Measurements from ENCODE around the gene CCDC186. TPM values are rescaled to one million over a fixed set of nuclear protein-coding genes. Genes with fewer than 3 reads are reported as not detected.

CCDC186 gene
- total RNA-seq, 1 donor from 2014 or later: 15.7 TPM

DNA sequence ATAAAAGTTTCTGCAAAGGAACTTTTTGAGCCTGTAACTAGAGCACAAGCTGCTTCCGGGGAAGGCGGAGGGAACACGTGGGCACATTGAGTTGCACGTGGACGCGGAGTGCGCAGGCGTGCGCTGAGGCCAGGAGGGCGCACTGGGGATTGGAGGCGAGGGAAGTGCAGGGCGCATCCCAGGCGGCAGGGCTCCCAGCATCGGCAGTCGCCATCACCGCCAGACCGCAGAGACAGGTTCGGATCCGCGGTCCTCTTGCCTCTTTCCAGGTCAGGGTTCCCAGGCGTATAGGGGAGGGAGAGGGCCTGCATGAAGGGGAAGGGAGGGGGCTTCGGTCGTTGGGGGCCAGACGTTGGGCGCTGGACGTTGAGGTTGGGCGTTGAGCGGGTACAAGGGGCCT lies 5.1 kb upstream of the CCDC186 start, which contains the start of gene TDRD1:
Gene TDRD1, plus strand, starts transcription at position 206 of the 400 bp plus-strand sequence. CDS start 8,479 bp downstream, outside the sequence.
- TF ChIP-seq, protein P1, sequence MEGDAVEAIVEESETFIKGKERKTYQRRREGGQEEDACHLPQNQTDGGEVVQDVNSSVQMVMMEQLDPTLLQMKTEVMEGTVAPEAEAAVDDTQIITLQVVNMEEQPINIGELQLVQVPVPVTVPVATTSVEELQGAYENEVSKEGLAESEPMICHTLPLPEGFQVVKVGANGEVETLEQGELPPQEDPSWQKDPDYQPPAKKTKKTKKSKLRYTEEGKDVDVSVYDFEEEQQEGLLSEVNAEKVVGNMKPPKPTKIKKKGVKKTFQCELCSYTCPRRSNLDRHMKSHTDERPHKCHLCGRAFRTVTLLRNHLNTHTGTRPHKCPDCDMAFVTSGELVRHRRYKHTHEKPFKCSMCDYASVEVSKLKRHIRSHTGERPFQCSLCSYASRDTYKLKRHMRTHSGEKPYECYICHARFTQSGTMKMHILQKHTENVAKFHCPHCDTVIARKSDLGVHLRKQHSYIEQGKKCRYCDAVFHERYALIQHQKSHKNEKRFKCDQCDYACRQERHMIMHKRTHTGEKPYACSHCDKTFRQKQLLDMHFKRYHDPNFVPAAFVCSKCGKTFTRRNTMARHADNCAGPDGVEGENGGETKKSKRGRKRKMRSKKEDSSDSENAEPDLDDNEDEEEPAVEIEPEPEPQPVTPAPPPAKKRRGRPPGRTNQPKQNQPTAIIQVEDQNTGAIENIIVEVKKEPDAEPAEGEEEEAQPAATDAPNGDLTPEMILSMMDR (IDR thresholded peaks at IDR 0.05; ENCODE audit: partially characterized antibody, unreplicated experiment): no peak
- Mint-ChIP-seq H3K27ac (ENCODE audit: unreplicated experiment) (no peak within 1 kb of the TSS), H3K27me3 (ENCODE audit: unreplicated experiment) (peaks cover 5% of the 10 kb centered on the region), H3K4me1 (ENCODE audit: low read depth, unreplicated experiment) (no peaks in the 10 kb centered on the region), H3K4me3 (ENCODE audit: unreplicated experiment) (no peak within 1 kb of the TSS), H3K36me3 (ENCODE audit: unreplicated experiment) (no peaks in the 10 kb centered on the region), H3K9me3 (ENCODE audit: unreplicated experiment) (peaks cover 10% of the 10 kb centered on the region)
- no peak for DNase-seq

DNA sequence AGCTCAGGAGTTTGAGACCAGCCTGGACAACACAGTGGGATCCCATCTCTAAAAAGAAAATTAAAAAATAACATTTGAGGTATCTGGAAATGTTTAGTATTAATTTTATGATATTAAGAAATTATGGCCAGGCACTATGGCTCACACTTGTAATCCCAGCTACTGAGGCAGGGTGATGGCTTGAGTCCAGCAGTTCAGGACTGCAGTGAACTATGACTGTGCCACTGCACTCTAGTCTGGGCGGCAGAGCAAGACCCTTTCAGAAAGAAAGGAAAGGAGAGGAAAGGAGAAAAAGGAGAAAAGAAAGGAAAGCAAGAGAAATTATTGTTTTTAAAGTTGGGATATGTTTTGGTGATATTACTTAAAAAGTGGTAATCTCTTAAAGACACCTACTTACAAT lies 2.5 kb upstream of the CCDC186 start:
- DNase-seq: no peak
- Mint-ChIP-seq H3K9me3 (ENCODE audit: unreplicated experiment) (peaks cover 10% of the 10 kb centered on the region), H3K27ac (ENCODE audit: unreplicated experiment) (no peak overlapping the region), H3K27me3 (ENCODE audit: unreplicated experiment) (peaks cover 7% of the 10 kb centered on the region), H3K36me3 (ENCODE audit: unreplicated experiment) (no peaks in the 10 kb centered on the region), H3K4me3 (ENCODE audit: unreplicated experiment) (no peak overlapping the region), H3K4me1 (ENCODE audit: low read depth, unreplicated experiment) (peaks cover 6% of the 10 kb centered on the region)
- TF ChIP-seq, protein P1 (IDR thresholded peaks at IDR 0.05; ENCODE audit: partially characterized antibody, unreplicated experiment): no peak

DNA sequence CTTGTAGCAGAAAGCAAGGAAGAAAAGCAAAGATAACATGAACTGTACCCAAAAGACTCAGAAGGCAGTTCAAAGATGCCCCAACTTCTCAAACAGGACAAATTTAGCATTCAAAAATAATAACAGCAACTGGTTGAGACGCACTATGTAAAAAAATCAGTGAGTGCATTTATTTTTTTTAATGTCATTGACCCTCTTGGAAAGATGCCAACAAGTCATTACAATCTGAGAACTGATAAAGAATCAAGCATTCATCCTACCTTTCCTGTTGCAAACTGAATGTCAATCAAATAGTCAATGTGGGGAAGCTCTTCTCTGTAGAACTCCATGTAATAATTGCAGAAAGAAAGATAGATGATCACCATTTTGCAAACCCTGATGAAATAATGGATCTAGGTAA lies 1.7 kb upstream of the CCDC186 start:
- TF ChIP-seq, protein P1 (IDR thresholded peaks at IDR 0.05; ENCODE audit: partially characterized antibody, unreplicated experiment): no peak
- H3K36me3 Mint-ChIP-seq (ENCODE audit: unreplicated experiment): no peaks in the 10 kb centered on the region
- H3K4me3 Mint-ChIP-seq (ENCODE audit: unreplicated experiment): no peak overlapping the region
- peaks cover 6% of the 10 kb centered on the region for H3K4me1 Mint-ChIP-seq (ENCODE audit: low read depth, unreplicated experiment)
- no peak overlapping the region for H3K27ac Mint-ChIP-seq (ENCODE audit: unreplicated experiment)
- DNase-seq: no peak
- H3K27me3 Mint-ChIP-seq (ENCODE audit: unreplicated experiment): peaks cover 7% of the 10 kb centered on the region
- H3K9me3 Mint-ChIP-seq (ENCODE audit: unreplicated experiment): peaks cover 10% of the 10 kb centered on the region

DNA sequence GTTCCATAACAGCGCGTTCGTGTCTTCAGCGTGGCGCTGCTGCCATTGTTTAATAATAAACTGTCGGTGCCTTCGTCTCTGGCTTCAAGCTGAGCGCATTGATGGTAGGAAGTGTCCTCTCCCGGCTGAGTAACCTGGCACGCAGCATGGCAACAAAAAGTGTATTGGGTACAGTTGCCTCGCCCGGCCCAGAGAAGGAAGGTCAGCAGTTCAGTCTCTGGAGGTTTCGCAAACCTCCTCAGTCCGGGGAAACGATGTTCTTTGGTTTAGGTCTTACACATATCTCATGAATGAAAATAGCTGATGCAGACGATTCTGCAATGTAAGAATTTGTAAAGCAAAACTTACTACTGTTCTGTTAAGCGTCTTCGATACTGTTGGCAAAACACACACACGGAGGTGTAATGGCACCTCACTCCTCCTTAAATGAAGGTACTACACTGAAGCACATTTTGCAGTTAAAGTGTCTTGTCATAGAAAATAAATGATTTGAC lies 739 bp upstream of the CCDC186 start:
- Mint-ChIP-seq H3K4me3 (ENCODE audit: unreplicated experiment) (peak overlapping the region; percentile 97), H3K4me1 (ENCODE audit: low read depth, unreplicated experiment) (peaks cover 6% of the 10 kb centered on the region), H3K36me3 (ENCODE audit: unreplicated experiment) (no peaks in the 10 kb centered on the region), H3K27ac (ENCODE audit: unreplicated experiment) (peak overlapping the region; percentile 82), H3K9me3 (ENCODE audit: unreplicated experiment) (peaks cover 10% of the 10 kb centered on the region), H3K27me3 (ENCODE audit: unreplicated experiment) (peaks cover 7% of the 10 kb centered on the region)
- TF ChIP-seq, protein P1 (IDR thresholded peaks at IDR 0.05; ENCODE audit: partially characterized antibody, unreplicated experiment): no peak
- no peak for DNase-seq

DNA sequence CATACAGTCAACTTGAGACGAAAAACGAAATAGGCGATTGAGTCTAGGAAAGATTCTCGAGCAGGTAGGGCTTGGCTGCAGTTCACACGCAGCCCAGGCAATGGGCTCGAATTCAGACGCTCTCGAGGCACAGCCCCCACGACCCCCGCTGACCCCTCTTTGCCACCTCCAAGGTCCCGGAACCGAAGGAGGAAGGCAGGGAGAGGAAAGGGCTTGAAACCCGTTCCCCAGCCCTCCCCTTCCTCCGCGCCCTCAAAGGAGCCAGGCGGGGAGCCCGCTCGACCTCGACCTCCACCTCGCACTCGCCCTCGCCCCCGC lies 441 bp downstream of the CCDC186 start:
- no peak for DNase-seq
- Mint-ChIP-seq H3K4me3 (ENCODE audit: unreplicated experiment) (peak overlapping the region; percentile 99), H3K4me1 (ENCODE audit: low read depth, unreplicated experiment) (peaks cover 6% of the 10 kb centered on the region), H3K27me3 (ENCODE audit: unreplicated experiment) (peaks cover 5% of the 10 kb centered on the region), H3K36me3 (ENCODE audit: unreplicated experiment) (peaks cover 3% of the 10 kb centered on the region), H3K9me3 (ENCODE audit: unreplicated experiment) (peaks cover 5% of the 10 kb centered on the region), H3K27ac (ENCODE audit: unreplicated experiment) (peak overlapping the region; percentile 95)
- TF ChIP-seq, protein P1 (IDR thresholded peaks at IDR 0.05; ENCODE audit: partially characterized antibody, unreplicated experiment): no peak
